HEK293 (cell line): ENCODE measurements around the gene DACH2.

ENCODE experiments used
- ZNF175 ChIP-seq: fragments of 450-650 bp; formaldehyde crosslinking; IDR thresholded peaks from 2 replicates; pipeline ENCODE4 v1.5.1; 2016; ENCODE audit warnings: missing biosample characterization, missing genetic modification characterization
- TF ChIP-seq, protein P1 (sequence below): fragments of 450-650 bp; formaldehyde crosslinking; IDR thresholded peaks from 2 replicates; pipeline ENCODE4 v1.5.1; 2016; ENCODE audit warnings: missing biosample characterization, missing genetic modification characterization

DNA sequence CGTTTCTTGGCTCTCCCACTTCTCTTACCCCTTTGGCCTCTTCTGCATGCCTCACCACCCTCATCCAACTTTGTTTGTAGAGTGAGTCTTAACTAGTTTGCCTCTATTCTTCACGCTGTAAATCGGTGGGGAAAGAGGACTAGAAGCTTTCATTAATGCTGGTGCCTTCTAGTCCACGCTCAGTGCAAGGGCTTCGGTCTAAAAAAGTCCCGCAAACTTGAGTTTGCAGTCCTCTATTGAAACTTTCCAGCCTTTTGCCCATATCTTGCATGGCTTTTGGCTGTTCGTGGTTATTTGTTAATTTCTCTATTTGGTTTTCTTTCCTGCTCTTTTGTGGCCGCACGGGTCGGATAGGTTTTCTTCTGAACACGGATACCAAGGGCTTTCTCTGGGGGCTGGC, 868 bp downstream of the DACH2 start:
- TF ChIP-seq, protein P1, sequence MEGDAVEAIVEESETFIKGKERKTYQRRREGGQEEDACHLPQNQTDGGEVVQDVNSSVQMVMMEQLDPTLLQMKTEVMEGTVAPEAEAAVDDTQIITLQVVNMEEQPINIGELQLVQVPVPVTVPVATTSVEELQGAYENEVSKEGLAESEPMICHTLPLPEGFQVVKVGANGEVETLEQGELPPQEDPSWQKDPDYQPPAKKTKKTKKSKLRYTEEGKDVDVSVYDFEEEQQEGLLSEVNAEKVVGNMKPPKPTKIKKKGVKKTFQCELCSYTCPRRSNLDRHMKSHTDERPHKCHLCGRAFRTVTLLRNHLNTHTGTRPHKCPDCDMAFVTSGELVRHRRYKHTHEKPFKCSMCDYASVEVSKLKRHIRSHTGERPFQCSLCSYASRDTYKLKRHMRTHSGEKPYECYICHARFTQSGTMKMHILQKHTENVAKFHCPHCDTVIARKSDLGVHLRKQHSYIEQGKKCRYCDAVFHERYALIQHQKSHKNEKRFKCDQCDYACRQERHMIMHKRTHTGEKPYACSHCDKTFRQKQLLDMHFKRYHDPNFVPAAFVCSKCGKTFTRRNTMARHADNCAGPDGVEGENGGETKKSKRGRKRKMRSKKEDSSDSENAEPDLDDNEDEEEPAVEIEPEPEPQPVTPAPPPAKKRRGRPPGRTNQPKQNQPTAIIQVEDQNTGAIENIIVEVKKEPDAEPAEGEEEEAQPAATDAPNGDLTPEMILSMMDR: no peak
- TF ChIP-seq ZNF175 (tag by site-specific recombination): no peak
